Breast epithelium (tissue), 4 donors: Measurements from ENCODE around the gene TCF7L1. TPM values are rescaled to one million over a fixed set of nuclear protein-coding genes. Genes with fewer than 3 reads are reported as not detected.
"Not testable (repeated sequence)": the region's sequence is repeated elsewhere in the genome, so short reads cannot be mapped to it uniquely, and the experiment has no call there.

ENCODE experiments used
- DNase-seq, 2 donors: peaks; one replicate each; pipeline ENCODE4 v3.0.0-alpha.2; 2019; ENCODE audit warnings: low spot score in 2 of 2
- H3K27ac ChIP-seq, 2 donors: fragments of 200-600 bp; sonication (generic) in 1 of 2; one replicate each; pipeline ENCODE4 v1.5.1; 2016 to 2019; ENCODE audit warnings: mild to moderate bottlenecking in 1 of 2
- H3K27me3 ChIP-seq, 2 donors: fragments of 200-600 bp; sonication (generic) in 1 of 2; one replicate each; pipeline versions ENCODE4 v1.5.1 to v1.6.0; 2017 to 2019; ENCODE audit warnings: control low read depth in 1 of 2, mild to moderate bottlenecking in 1 of 2
- H3K36me3 ChIP-seq: fragments of 200-600 bp; one replicate; pipeline ENCODE4 v1.5.1; 2019
- H3K4me1 ChIP-seq, 2 donors: fragments of 200-600 bp; sonication (generic); one replicate each; pipeline ENCODE4 v1.5.1; 2016 to 2019; ENCODE audit warnings: control low read depth in 1 of 2
- H3K4me3 ChIP-seq, 3 donors: fragments of 200-600 bp; sonication (generic); 1 replicate in 2 of 3; 2 replicates in 1 of 3; pipeline ENCODE4 v1.5.1; 2016 to 2019; ENCODE audit warnings: mild to moderate bottlenecking in 3 of 3, moderate library complexity in 2 of 3
- H3K9me3 ChIP-seq, 2 donors: fragments of 200-600 bp; sonication (generic) in 1 of 2; one replicate each; pipeline ENCODE4 v1.5.1; 2016 to 2019; ENCODE audit warnings: control low read depth in 1 of 2
- POLR2A ChIP-seq: fragments of 450-650 bp; IDR thresholded peaks from one replicate; pipeline ENCODE4 v1.6.1; 2016; ENCODE audit warnings: antibody characterized with exemption, mild to moderate bottlenecking, moderate library complexity
- POLR2AphosphoS5 ChIP-seq, 3 donors: sonication (generic); formaldehyde crosslinking; IDR thresholded peaks; one replicate each; pipeline ENCODE4 v1.6.1; 2017; ENCODE audit warnings: antibody characterized with exemption in 3 of 3
- intact Hi-C: fragments of 100-400 bp; cut with DNase I; formaldehyde crosslinking; loops from one replicate; pipeline ENCODE4 v1.15.1; 2023; ENCODE audit warnings: low total_unique reads
- total RNA-seq, 3 donors: library from RNA; depleted of rRNA; stranded (reverse); fragments of >200 nt; gene quantifications; one replicate each; pipeline ENCODE4 v1.1.0, GENCODE V29; 2016
- TF ChIP-seq, protein P1 (sequence below), 3 donors: fragments of 450-650 bp; IDR thresholded peaks; one replicate each; pipeline ENCODE4 v1.5.1; 2016 to 2017; ENCODE audit warnings: antibody characterized with exemption in 3 of 3, mild to moderate bottlenecking in 3 of 3, moderate library complexity in 3 of 3

The TCF7L1 gene
- total RNA-seq, 3 donors from 2014 or later = 3.4 to 6.9 (median 5.9) TPM

DNA sequence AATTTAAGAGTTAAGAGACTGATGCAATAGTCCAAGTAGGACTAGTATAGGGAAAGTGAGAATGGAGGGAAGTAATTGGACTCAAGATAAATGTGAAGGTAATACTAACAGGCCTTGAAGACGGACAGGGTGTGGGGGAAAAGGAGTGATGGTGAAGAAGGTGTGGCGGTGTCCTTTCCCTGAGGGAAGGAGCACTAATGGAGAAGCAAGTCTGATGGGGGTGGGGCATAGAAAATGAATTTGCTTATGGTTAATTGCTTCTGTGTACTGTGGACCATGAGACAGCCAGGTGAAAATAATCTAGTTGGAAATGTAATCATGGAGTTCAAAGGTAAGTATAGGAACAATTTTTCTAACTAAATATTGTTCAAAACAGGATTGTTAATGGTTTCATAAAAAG is 201.7 kb downstream of the TCF7L1 start:
- Histone ChIP-seq H3K27me3 (no peaks in the 10 kb centered on the region), H3K4me3 (no peak overlapping the region), H3K27ac (no peak overlapping the region), H3K9me3 (no peaks in the 10 kb centered on the region), H3K36me3 (no peaks in the 10 kb centered on the region), H3K4me1 (no peaks in the 10 kb centered on the region)
- DNase-seq = no peak
- TF ChIP-seq, protein P1, sequence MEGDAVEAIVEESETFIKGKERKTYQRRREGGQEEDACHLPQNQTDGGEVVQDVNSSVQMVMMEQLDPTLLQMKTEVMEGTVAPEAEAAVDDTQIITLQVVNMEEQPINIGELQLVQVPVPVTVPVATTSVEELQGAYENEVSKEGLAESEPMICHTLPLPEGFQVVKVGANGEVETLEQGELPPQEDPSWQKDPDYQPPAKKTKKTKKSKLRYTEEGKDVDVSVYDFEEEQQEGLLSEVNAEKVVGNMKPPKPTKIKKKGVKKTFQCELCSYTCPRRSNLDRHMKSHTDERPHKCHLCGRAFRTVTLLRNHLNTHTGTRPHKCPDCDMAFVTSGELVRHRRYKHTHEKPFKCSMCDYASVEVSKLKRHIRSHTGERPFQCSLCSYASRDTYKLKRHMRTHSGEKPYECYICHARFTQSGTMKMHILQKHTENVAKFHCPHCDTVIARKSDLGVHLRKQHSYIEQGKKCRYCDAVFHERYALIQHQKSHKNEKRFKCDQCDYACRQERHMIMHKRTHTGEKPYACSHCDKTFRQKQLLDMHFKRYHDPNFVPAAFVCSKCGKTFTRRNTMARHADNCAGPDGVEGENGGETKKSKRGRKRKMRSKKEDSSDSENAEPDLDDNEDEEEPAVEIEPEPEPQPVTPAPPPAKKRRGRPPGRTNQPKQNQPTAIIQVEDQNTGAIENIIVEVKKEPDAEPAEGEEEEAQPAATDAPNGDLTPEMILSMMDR (IDR thresholded peaks at IDR 0.05) = no peak
- TF ChIP-seq POLR2AphosphoS5 (IDR thresholded peaks at IDR 0.05) = no peak
- TF ChIP-seq POLR2A = no peak
- intact Hi-C loops = no loop called here

DNA sequence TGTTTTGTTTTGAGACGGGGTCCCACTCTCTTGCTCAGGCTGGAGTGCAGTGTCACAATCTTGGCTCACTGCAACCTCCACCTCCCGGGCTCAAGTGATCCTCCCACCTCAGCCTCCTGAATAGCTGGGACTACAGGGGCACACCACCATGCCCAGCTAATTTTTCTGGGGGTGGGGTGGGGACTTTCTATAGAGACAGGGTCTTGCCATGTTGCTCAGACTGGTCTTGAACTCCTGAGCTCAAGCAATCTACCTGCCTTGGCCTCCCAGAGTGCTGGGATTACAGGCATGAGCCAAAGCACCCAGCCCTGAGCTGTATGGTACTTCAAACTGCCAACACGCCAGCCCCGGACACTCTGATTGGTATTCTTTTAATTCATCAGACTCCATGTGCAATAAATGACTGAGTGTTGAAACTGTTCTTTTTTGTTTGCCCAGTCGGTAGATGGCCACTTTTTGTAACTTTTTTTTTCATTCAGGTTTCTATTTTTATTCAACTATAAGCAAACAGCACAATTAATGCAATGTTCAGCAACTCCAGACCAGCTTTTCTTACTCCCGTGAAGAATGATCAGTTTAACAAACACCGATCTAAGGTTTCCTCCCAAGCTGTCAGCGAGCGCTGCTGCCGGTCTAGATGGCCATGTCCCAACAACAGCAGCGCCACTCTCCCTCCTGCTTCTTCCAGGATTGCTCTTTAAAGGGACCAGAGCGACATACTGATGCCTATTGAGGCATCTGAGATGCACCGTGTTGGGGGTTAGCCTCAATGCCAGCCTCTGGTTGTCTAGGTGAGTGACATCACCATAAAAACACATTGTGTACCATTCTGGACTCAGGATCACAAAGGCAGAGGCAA is 207.1 kb downstream of the TCF7L1 start:
- DNase-seq = no peak
- Histone ChIP-seq H3K36me3 (no peaks in the 10 kb centered on the region), H3K9me3 (no peaks in the 10 kb centered on the region), H3K27ac (no peak overlapping the region), H3K4me1 (no peaks in the 10 kb centered on the region), H3K4me3 (no peak overlapping the region), H3K27me3 (no peaks in the 10 kb centered on the region)
- intact Hi-C loops = no loop called here
- TF ChIP-seq POLR2AphosphoS5 (IDR thresholded peaks at IDR 0.05) (no peak), POLR2A (no peak)
- TF ChIP-seq, protein P1 (IDR thresholded peaks at IDR 0.05) = no peak

DNA sequence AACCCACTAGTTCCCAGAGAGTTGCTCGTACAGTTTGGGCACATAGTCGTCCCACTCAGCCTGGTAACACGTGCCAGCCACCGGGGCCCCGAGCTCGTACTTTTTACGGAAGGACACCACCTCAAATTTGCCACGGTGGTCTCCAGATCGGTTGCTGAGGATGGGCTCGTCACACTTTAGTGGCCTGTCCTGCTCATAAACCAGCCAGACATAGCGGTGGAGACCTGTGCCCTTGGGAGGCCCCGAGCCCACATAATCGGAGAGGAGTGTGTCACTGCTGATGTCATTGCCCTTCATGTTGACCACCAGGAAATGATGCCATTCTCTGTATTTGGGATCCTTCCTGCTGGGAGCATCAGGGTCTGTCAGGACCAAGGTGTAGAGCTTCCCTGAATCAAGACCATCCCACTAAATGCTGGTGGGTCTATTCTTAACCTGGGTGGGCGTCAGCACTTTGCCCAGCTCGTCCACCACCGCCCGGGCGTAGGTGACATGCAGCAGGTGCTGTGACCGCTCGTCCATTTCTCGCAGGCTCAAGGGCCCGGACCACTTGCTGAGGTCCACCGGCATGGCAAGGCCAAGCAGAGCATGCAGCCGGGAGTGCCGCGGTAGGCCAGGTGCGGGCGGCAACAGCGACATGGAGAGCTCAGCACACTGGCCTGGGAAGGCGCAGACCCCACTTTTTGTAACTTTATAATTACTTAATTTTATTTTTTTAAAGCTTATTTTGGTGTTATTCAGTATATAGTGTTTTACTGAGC is 208.3 kb downstream of the TCF7L1 start:
- Histone ChIP-seq H3K27me3 (no peaks in the 10 kb centered on the region), H3K4me1 (no peaks in the 10 kb centered on the region), H3K27ac (no peak overlapping the region), H3K9me3 (no peaks in the 10 kb centered on the region), H3K4me3 (no peak overlapping the region), H3K36me3 (no peaks in the 10 kb centered on the region)
- intact Hi-C loops = no loop called here
- DNase-seq = no peak
- TF ChIP-seq POLR2A = no peak
- no peak for TF ChIP-seq POLR2AphosphoS5 (IDR thresholded peaks at IDR 0.05)
- TF ChIP-seq, protein P1 (IDR thresholded peaks at IDR 0.05) = no peak

DNA sequence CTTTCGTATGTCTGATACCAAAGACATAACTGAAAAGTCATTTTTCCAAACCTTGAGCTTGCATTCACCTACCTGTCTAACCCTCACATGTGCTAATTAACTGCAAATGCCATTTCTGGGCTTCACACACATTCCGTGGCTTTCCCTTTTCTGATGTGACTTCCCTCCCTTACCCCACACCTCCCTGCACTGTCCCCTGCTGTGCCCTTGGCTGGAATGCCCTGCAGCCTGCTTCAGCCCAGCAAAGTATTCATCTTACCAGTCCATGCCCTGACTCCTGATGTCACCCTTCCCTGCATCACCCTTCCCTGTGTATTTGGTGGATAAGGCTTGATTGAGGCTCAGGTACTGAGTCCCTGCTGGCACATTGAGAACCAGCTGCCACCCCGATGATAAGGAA is 209.0 kb downstream of the TCF7L1 start:
- Histone ChIP-seq H3K27ac (no peak overlapping the region), H3K4me1 (no peaks in the 10 kb centered on the region), H3K9me3 (no peaks in the 10 kb centered on the region), H3K4me3 (no peak overlapping the region), H3K27me3 (no peaks in the 10 kb centered on the region), H3K36me3 (no peaks in the 10 kb centered on the region)
- intact Hi-C loops = no loop called here
- no peak for TF ChIP-seq POLR2AphosphoS5 (IDR thresholded peaks at IDR 0.05)
- TF ChIP-seq, protein P1 (IDR thresholded peaks at IDR 0.05) = no peak
- no peak for DNase-seq

DNA sequence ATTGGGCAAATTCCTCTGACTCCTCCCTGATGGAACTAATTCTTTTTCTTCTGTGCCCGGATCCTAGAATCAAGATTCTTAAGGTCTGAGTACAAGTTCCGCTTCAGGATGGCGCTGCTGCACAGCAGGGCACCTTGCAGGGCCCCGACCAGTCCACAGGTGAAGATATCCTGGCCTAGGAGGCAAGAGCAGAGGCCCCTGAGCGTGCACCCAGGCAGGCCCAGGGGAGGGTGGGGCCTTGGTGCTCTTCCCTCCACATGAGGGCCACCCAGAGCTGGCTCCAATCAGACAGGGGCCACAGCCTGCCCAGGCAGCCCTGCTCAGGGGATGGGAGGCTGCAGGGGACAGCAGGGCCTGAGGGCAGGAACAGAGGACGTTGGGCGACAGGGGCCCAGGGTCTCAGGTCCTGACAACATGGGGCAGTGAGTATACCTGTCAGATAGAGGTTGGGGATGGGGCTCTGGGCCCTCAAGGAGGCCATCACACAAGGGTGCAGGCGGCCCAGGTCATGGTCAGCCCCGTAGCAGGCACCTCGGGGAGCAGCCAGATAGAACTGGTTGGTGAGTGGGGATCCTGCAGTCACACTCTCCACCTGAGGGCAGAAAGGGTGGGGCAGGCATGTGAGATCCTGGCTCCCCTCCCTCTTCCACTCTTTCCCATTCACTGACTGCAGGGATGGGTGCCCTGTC is 210.2 kb downstream of the TCF7L1 start:
- intact Hi-C loops, H3K4me1 ChIP-seq, H3K27me3 ChIP-seq, H3K36me3 ChIP-seq, H3K9me3 ChIP-seq, DNase-seq, H3K4me3 ChIP-seq, H3K27ac ChIP-seq: not testable (repeated sequence)
